HG03439 (cell line): Measurements from ENCODE around the gene DNAH11.
"Not testable (repeated sequence)": the region's sequence is repeated elsewhere in the genome, so short reads cannot be mapped to it uniquely, and the experiment has no call there.

ENCODE experiments used
- ATAC-seq: cut with Tn5 transposase; IDR thresholded peaks from one replicate; pipeline ENCODE4 v1.9.1; 2021; ENCODE audit warnings: mild to moderate bottlenecking, moderate library complexity; ENCODE audit not compliant: unreplicated experiment

DNAH11 gene

DNA sequence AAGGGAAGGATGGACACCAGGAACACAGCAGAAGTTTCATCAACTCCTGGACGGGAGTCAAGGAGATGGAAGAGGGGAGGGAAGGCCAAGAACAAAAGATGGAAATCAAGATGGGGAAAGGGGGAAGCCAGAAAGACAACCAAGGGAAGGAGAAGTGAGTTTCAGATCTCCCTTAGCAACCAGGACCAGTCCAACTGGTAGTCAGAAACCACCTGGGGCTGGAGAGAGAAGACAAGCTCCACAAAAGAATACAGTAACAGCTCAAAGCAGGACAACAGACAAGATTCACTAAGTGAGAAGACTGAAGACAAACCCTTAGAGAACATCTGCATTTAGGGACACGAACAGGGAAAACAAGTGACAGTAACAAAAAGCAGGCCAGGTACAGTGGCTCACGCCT is 372.3 kb downstream of the DNAH11 start:
- no peak for ATAC-seq

DNA sequence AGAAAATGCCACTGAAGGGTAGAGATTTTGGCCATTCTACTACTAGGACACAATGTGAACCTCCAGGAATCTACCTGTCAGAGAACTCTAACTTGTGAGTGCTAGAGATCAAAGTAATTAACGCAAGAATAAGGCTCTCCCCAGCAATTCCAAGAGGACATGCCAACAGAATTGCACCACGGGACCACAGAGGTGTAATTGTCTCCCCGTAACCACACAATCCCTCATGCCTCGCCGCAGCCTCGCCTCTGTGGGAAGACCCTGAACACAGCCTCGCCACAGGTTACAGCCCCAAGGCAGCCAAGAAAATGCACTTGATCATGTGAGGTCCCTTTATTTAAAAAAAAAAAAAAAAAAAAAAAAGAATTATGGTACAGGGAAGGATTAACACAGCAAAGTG is 373.3 kb downstream of the DNAH11 start:
- ATAC-seq = no peak

DNA sequence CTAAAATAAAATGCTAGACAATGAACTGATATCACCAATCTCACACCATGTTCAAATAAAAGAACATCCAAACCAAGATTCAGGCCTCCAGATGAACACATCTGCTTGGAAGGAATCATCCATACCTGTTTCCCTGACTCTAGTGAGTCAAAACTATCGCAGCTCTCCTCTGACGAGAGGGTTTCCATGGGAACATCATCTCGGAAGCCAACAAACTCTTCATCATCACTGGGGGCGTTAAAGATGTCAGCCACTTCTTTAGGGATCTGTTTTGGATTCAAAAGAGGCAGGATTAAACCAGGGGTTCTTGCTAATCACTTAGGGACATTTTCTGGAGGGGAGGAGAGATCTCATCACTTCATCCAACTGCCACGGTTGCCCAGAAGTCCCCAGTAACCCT is 373.8 kb downstream of the DNAH11 start:
- ATAC-seq = no peak

DNA sequence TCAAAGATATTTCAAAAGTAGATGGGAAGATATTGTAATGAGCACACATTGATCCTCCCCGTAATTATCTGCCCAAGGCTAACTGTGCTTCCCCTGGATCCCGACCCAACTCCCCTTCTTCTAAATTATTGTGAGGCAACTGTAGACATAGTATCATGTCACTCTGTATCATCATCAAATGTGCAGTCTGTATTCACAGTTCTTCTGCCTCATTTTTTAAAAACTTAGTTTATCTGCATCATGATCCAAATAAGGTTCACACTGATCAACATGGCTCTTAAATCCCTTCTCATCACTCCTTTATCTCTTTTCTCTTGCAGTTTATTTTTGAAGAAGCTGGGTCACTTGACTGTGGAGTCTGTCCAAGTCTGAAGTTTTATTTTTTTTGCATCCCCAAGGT is 375.4 kb downstream of the DNAH11 start:
- no peak for ATAC-seq

DNA sequence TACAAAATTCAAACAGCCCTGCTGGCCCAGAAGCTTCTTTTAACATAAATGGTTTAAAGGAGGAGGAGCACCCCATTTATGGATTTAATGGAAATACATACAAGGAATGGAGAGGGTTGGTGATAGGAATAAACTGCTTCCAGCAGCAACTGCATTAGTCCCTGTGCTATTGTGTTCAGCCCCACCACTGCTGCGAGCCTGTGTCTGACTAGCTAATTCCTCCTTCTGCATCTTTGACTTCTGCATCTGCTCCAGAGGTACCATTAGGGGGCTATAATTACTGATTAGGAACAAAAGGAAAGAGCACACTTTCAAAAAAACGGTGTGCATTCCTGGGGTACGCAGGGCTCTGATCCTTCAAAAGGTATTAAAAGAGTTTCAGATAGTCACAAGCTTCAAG is 378.1 kb downstream of the DNAH11 start:
- ATAC-seq = no peak

DNA sequence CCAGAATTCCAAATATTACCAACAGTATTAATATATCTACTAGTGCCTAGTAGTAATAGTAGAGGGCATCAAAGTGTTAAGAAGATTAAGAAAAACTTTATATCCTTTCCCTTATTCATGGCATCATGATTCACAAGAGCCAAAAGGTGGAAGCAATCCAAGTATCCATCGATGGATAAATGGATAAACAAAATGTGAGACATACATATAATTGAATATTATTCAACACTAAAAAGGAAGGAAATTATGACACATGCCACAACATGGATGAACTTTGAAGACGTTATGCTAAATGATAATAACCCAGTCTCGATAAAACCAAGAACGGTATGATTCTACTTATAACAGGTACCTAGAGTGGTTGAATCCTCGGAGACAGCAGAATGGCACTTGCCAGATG is 379.8 kb downstream of the DNAH11 start:
- no peak for ATAC-seq

DNA sequence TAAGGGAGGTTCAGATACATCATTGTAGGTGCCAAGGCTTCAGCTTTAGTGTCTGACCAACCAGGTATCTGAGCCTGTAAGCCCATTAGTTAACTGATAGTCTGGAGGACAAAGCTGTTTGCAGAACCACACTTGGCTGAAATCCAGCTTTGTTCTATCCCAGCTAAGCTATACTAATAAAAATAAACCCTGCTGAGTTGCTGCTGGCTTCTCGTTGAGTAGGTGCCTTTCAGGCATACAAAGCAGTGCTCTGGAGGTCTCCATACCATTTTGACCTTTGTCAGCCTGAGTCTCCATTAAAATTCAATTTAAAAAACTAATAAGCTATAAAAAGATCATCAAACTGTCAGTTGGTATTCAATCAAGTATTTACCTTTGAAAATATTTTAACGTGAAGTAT is 380.8 kb downstream of the DNAH11 start:
- ATAC-seq = no peak

DNA sequence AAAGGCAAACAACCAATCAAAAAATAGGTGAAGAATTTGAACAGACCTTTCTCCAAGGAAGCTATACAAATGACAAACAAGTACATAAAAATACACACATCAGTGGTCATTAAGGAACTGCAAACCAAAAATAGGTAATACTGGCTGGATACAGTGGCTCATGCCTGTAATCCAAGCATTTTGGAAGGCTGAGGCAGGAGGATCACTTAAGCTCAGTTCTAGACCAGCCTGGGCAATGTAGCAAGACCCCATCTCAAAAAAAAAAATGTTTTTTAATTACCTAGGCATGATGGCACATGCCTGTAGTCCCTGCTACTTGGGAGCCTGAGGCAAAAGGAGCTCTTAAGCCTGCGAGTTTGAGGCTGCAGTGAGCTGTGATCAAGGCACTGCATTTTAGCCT is 383.6 kb downstream of the DNAH11 start:
- ATAC-seq = no peak

DNA sequence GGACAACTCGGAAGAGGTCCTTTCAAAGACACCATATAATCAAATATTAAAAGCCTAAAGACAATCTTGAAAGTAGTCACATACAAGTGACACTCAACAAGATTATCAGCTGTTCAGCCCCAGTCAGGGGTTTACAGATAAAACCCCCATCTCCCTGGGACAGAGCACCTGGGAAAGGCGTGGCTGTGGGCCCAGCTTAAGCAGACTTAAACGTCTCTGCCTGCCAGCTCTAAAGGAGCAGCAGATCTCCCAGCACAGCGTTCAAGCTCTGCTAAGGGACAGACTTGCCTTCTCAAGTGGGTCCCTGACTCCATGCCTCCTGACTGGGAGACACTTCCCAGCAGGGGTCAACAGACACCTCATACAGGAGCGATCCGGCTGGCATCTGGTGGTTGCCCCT is 384.9 kb downstream of the DNAH11 start:
- no peak for ATAC-seq

DNA sequence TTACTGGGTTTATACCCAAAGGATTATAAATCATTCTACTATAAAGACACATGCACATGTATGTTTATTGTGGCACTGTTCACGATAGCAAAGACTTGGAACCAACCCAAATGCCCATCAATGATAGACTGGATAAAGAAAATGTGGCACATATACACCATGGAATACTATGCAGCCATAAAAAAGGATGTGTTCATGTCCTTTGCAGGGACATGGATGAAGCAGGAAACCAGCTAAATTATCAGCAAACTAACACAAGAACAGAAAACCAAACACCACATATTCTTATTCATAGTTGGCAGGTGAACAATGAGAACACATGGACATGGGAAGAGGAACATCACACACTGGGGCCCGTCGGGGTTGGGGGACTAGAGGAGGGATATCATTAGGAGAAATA is 390.5 kb downstream of the DNAH11 start:
- ATAC-seq = not testable (repeated sequence)

DNA sequence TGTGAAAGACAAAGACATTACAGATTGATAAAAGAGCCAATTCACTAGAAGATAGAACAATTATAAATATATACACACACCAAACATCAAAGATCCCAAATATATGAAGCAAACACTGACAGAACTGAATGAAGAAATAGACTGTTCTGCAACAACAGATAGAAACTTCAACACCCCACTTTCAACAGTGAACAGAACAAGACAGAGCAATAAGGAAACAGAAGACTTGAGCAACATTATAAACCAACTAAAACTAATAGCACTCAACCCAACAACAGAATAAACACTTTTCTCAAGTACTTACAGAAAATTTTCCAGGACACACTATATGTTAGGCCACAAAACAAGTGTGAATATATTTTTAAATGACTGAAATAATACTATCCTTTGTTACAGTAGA is 392.0 kb downstream of the DNAH11 start:
- ATAC-seq = no peak

DNA sequence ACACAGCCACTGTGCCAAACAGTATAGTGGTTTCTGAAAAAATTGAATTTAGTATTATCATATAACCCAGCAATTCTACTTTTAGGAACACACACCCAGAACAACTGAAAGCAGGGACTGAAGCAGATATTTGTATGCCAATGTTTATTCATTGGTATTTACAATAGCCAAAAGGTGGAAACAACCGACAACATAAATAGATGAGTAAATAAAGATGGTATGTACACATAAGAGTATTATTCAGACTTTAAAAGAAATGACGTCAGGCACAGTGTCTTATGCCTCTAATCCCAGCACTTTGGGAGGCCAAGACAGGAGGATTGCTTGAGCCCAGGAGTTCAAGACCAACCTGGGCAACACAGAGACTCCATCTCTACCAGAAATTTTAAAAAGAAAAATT is 395.6 kb downstream of the DNAH11 start:
- no peak for ATAC-seq

DNA sequence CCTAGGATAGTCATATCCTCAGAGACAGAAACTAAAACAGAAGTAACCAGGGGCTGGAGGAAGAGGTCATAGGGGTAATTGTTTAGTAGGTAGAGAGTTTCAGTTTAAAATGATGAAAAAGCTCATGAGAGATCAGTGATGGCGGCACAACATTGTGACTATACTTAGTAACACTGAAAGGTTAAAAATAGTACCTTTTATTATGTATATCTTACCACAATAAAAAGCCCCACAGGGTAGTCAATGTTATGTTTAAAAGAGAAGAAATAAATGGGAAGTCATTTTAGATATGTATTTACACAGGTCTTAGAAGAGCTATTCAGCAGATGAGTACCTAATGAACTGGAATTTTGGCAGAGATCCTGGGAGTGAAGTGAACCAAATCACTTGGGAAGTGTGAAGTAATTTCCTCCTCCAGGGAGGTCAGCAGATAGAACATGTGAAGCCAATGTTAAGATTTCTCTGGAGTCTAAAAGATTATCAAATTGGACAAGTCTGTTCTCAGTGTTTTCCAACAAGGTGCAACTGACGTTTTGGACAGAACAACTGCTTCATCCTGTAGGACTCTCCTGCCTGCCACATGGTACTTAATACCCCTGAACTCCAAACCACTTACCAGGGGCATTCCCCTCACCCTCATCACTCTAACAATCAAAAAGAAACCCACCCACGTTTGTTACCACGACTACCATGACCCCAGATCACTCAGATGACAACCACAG is 396.5 kb downstream of the DNAH11 start:
- ATAC-seq = peak; percentile 75

DNA sequence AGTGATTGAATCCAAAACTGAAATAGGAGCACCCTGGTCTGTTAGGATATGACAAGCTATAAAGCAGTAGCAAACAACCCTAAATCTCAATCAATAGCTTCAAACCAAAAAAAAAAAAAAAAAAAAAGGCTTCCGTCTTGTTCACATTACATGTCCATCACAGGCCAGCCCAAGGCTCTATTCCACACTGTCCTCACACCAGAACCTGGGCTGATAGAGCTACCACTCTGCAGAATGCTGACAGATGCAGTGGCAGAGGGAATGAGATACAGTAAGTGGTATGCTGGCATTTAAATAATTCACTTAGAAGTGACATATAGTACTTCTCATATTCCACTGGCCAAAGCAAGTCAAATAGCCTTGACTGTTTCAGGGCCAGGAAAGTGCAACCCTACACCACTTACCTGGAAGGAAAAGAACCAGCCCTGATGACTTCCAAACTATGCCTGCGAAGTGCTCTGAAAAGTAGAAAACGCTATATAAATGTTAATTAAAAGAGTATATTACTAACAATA is 397.1 kb downstream of the DNAH11 start:
- no peak for ATAC-seq

DNA sequence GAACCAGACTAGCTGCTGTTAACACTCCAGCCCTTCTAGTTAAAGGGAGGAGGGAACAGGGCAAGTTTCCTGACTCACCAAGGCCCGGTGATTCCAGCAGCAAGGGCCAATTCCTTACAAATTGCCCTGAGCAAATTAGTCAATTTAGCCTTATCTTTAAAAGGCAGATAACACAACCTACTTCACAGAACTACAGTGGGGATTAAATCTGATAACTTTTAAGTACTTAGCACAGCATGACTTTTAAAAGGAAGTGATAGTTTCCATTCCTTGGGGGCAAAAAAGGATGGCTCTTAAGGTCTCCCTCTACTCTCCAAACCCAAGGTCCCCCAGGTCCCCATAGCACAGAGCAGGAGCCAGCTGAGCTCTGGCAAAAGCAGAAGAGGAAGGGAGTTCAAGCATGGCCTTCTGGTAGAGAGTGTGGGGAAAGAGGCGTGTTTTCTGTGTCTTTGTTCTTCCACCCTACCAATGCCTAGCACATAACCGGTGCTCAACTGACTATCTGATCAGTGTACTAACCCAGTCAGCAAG is 398.8 kb downstream of the DNAH11 start:
- ATAC-seq = no peak

DNA sequence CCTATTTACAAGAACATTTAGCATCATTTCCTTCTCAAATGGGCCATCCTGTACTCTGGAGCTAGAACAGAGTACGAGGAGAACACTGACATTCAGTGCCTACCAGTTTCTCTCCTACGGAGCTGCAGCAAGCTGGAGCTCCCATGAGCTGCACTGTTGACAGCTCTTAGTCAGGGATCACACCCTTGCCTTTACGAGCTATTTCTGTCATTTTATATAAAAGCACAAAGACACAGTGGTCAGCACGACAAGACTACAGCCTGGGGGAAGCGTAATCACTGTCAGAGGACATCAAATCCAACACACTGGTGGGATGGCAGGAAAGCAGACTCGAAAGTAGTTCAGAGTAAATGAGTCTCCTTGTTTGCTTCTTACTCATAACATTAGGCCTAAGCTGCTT is 400.1 kb downstream of the DNAH11 start:
- no peak for ATAC-seq

DNA sequence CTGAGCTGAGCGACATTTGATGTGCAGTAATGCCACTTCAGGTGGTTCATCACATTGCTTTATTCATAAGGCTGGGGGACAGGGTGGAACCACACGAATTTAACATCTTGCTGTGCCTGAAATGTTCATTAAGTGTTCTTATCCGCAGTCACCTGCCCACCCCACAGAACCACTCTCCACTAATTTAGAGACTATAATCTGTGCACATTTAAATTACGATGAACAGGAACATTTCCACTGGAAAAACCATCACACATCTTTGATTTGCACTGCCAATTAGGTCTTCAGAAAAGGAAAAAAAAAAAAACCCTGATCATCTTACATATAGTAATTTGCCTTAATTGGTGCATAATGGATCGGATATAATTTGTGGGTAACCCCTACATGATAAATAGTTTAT is 400.6 kb downstream of the DNAH11 start:
- ATAC-seq = no peak

DNA sequence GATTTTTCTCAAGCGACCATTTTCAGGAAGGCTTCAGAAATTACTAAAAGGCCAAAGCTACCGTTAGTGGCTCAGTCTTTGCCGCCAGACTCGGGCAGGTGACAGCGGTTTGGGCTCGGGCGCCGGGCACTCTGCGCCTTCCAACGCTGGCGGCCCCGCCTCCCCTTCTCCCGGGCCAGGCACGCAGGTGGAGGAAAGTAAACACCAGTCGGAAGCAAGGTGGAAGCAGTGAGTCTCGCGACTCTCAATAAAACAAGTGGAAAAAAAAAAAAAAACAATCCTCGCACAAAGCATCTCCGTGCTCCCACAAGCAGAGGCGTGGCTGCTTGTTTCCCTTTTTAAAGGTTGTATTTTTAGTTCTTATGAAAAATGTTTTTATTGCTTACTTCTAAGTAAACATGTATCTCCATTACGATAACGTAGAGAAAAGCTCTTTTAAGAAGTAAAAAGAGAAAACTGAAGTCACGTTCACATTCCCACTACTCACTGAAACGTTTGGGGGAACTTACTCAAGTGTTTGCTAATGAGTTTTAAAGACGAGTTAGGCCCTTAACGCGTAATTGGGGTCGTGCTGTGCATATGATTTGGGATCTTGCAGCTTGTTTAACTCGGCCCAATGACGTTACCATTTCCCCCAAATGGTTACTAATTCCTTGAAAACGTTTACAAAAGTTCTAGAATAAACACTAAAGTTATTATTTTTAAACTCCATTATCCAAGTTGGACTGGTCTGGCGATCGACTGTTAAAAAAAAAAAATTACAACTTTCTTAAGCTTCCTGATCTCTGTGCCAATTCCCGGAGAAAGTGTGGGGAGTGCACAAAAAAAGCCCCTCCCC is 402.0 kb downstream of the DNAH11 start:
- ATAC-seq = no peak

DNA sequence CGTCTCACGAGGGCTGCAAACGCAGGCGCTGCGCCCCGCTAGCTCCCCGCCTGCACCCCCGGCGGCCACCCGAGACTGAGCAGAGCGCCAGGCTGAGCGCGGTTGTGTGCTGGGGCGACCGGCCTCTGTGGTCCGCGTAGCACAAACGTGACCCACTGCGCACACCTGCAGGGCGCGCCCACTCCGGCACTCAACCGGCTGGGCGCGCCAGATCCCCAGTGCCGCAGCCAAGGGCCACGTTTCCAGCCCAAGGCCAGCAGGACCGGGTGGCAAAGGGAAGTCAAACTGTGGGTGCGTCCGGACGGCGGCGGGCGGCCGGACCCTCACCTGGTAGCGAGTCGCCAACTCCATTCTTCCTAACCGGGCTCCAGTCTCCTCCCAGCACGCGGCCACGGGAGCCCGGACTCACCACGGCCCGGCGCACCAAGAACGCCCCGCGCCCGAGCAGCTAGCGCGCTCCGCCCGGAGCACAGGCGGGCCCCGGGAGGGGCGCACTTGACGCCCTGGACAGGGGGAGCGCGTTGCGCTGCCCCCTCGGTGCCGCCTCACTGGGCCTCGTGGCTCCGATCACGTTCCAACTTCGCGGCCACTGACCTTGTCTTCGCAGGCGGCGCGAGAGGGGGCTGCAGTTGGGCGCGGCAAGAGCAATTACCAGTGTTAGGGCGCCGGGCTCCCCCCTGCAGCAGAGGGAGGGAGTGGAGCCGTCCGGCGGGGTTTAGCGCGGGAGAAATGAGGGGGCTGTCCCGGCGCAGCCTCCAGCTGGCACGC is 402.8 kb downstream of the DNAH11 start, which contains the start of gene CDCA7L:
CDCA7L (minus strand) TSS at position 446 of the 768 bp plus-strand sequence; CDS start at position 351, 95 bp downstream.
- peak; percentile 92 for ATAC-seq

DNA sequence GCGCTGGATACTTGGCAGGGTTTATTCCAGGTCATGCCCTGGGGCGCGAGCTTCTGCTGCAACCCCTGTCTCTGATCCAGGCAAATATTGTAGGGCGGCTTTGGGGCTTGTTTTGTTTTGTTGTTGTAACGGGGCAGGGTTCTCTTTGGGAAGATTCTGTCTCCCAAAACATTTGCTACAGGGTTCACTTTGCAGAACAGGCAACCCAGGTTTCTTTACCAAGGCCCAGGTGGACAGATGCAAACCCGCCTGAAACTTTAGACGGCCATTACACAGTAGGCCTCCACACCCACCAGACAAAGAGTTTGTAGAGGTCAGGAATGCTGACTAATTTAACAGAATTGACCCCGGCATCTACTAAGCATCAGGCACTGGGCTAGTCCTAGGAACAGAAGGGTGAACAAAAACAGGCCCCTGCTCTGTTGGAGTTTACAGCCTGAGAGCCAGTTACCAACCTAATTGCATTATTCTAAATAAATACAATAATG is 403.4 kb downstream of the DNAH11 start:
- ATAC-seq = no peak

DNA sequence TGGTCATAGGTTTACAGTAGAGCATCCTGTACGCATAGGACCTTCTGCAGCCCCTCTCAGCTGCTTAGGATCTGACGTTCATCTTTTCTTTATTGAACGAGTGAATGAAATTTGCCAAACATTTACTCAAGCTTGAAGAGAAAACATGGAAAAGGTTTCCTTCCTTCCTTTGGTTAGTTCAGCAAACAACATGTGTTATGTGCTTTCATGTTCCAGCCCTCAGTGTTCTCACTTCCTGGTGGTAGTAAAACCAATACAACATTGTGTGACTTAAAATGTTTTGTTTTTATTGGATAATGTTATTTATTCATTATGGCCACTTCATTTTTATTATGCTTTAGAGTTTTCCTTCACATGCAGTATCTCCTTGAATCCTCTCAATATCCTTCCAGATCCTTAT is 404.2 kb downstream of the DNAH11 start:
- no peak for ATAC-seq
